HepG2 (cell line): Measurements from ENCODE around the gene OPN3. TPM values are rescaled to one million over a fixed set of nuclear protein-coding genes. Genes with fewer than 3 reads are reported as not detected.

Experiments
- ATAC-seq: fragments of 200-7000 bp; cut with Tn5 transposase; 3 replicates; pipeline ENCODE4 v1.9.1; 2020; ENCODE audit warnings: mild to moderate bottlenecking, moderate library complexity
- BruUV-seq: library from RNA; stranded (reverse); fragments of 400-500 nt; replicated peaks from 2 replicates; lab custom pipeline; 2021; lab: Mats Ljungman, UMichigan
- CTCF ChIA-PET: fragments of 300-600 bp; formaldehyde crosslinking; extraction: SDS; loops from one replicate; lab custom pipeline; 2021; ENCODE audit warnings: low total read pairs, inconsistent platforms, low intra/inter-chr PET ratio; lab: Yijun Ruan, JAX
- POLR2A ChIA-PET: fragments of 350-600 bp; sonication (Branson Sonifier 250); formaldehyde crosslinking; loops from one replicate; lab custom pipeline; 2020; ENCODE audit warnings: antibody characterized with exemption, inconsistent platforms; lab: Yijun Ruan, JAX
- DNase-seq: peaks from one replicate; pipeline ENCODE4 v3.0.0-alpha.2; 2015; ENCODE audit warnings: low spot score
- FAIRE-seq: peaks from 3 replicates; lab custom pipeline; 2011; peaks lifted over from hg19 to GRCh38; lab: Jason Lieb, UNC
- H2AFZ ChIP-seq: one replicate; pipeline ENCODE4 v1.6.1; 2011; ENCODE audit warnings: low read length, inconsistent platforms
- H3K27ac ChIP-seq: fragments of 300-600 bp; 3 replicates; pipeline ENCODE4 v1.8.0; 2011; ENCODE audit warnings: mixed run types, mild to moderate bottlenecking, mixed read lengths, low read length, inconsistent platforms; ENCODE audit not compliant: insufficient read depth; ENCODE audit errors: extremely low read length
- H3K27me3 ChIP-seq, 2 experiments: fragments of 200-600 bp in 1 of 2; 2 replicates in 1 of 2; 3 replicates in 1 of 2; pipeline versions ENCODE4 v1.6.0 to v1.8.0; 2011; ENCODE audit warnings: low read length in 2 of 2, mild to moderate bottlenecking in 2 of 2, moderate library complexity in 2 of 2, inconsistent platforms in 1 of 2; ENCODE audit not compliant: insufficient read depth in 2 of 2, control insufficient read depth in 1 of 2
- H3K36me3 ChIP-seq, 2 experiments: fragments of 200-600 bp in 1 of 2; replicated peaks in 1 of 2; 2 replicates in 1 of 2; 3 replicates in 1 of 2; pipeline versions ENCODE4 v1.5.1 to v1.8.0; 2011; ENCODE audit warnings: low read length in 2 of 2, inconsistent platforms in 1 of 2; ENCODE audit not compliant: insufficient read depth in 2 of 2, control insufficient read depth in 1 of 2
- H3K4me1 ChIP-seq: 2 replicates; pipeline ENCODE4 v1.5.1; 2012; ENCODE audit warnings: low read length, inconsistent platforms; ENCODE audit not compliant: insufficient read depth
- H3K4me2 ChIP-seq: 2 replicates; pipeline ENCODE4 v1.6.0; 2011; ENCODE audit warnings: low read depth, low read length, inconsistent platforms
- H3K4me3 ChIP-seq, 3 experiments: fragments of 200-600 bp in 1 of 3; sonication (generic), shearing (Covaris generic) in 1 of 3; replicated peaks in 1 of 3; 2 replicates each; pipeline ENCODE4 v1.5.1; 2011 to 2016; ENCODE audit warnings: low read length in 3 of 3, inconsistent platforms in 2 of 3, low read depth in 2 of 3, mild to moderate bottlenecking in 2 of 3, control low read depth in 1 of 3, mixed read lengths in 1 of 3; ENCODE audit not compliant: insufficient read depth in 1 of 3
- H3K79me2 ChIP-seq: one replicate; pipeline ENCODE4 v1.6.1; 2011; ENCODE audit warnings: low read length, inconsistent platforms; ENCODE audit not compliant: insufficient read depth
- H3K9ac ChIP-seq: 2 replicates; pipeline ENCODE4 v1.6.0; 2011; ENCODE audit warnings: mild to moderate bottlenecking, low read depth, low read length, inconsistent platforms; ENCODE audit not compliant: insufficient read depth
- H3K9me3 ChIP-seq: 2 replicates; pipeline ENCODE4 v1.5.1; 2012; ENCODE audit warnings: mild to moderate bottlenecking, low read length
- H4K20me1 ChIP-seq: 2 replicates; pipeline ENCODE4 v1.6.0; 2011; ENCODE audit warnings: inconsistent platforms, mild to moderate bottlenecking, low read length, moderate library complexity; ENCODE audit not compliant: insufficient read depth
- BHLHE40 ChIP-seq: IDR thresholded peaks from 2 replicates; pipeline ENCODE4 v1.6.1; 2011; ENCODE audit warnings: low read length, improper control_type of control experiment
- CHD2 ChIP-seq: IDR thresholded peaks from 2 replicates; pipeline ENCODE4 v1.6.1; 2011; ENCODE audit warnings: low read depth, low read length, improper control_type of control experiment
- ELF1 ChIP-seq: sonication (generic); formaldehyde crosslinking; IDR thresholded peaks from 2 replicates; pipeline ENCODE4 v1.4.0; 2020; ENCODE audit warnings: missing genetic modification reagents
- HIC2 ChIP-seq: sonication (generic); formaldehyde crosslinking; IDR thresholded peaks from 2 replicates; pipeline ENCODE4 v1.9.0; 2022; ENCODE audit warnings: low read depth, missing genetic modification reagents
- KLF16 ChIP-seq, 2 experiments: sonication (generic) in 1 of 2; formaldehyde crosslinking in 1 of 2; IDR thresholded peaks; 2 replicates each; pipeline versions ENCODE4 v1.6.1 to v1.8.0; 2016 to 2023; ENCODE audit warnings: missing genetic modification reagents in 2 of 2, missing compliant biosample characterization in 1 of 2
- MTF1 ChIP-seq: sonication (generic); formaldehyde crosslinking; IDR thresholded peaks from 2 replicates; pipeline ENCODE4 v1.5.0; 2020; ENCODE audit warnings: missing genetic modification reagents
- NFIC ChIP-seq: IDR thresholded peaks from 2 replicates; pipeline ENCODE4 v1.6.1; 2012; ENCODE audit warnings: mild to moderate bottlenecking, low read length, inconsistent platforms
- PTBP1 ChIP-seq: fragments of 200-400 bp; formaldehyde crosslinking; IDR thresholded peaks from 2 replicates; pipeline ENCODE4 v1.6.1; 2018; ENCODE audit warnings: low read length, low read depth; ENCODE audit not compliant: poor library complexity, severe bottlenecking
- SAFB2 ChIP-seq: sonication (generic); formaldehyde crosslinking; IDR thresholded peaks from 2 replicates; pipeline ENCODE4 v1.5.1; 2020; ENCODE audit warnings: missing genetic modification reagents, low read depth, mild to moderate bottlenecking, borderline replicate concordance
- ZFP1 ChIP-seq: IDR thresholded peaks from 2 replicates; pipeline ENCODE4 v1.6.1; 2016
- ZNF143 ChIP-seq: sonication (generic); formaldehyde crosslinking; IDR thresholded peaks from 2 replicates; pipeline ENCODE4 v1.4.0; 2020; ENCODE audit warnings: missing genetic modification reagents
- ZNF205 ChIP-seq: IDR thresholded peaks from 2 replicates; pipeline ENCODE4 v1.6.1; 2018; ENCODE audit warnings: missing biosample characterization, missing genetic modification reagents
- ZNF235 ChIP-seq: sonication (generic); formaldehyde crosslinking; IDR thresholded peaks from 2 replicates; pipeline ENCODE4 v1.8.1; 2023; ENCODE audit warnings: mild to moderate bottlenecking, missing genetic modification reagents, borderline replicate concordance
- ZNF30 ChIP-seq: sonication (generic); formaldehyde crosslinking; IDR thresholded peaks from 2 replicates; pipeline ENCODE4 v1.5.0; 2020; ENCODE audit warnings: mild to moderate bottlenecking, missing genetic modification reagents
- ZNF34 ChIP-seq: sonication (generic); formaldehyde crosslinking; IDR thresholded peaks from 2 replicates; pipeline ENCODE4 v1.4.0; 2020; ENCODE audit warnings: mild to moderate bottlenecking, missing genetic modification reagents, borderline replicate concordance
- ZNF570 ChIP-seq: sonication (generic); formaldehyde crosslinking; IDR thresholded peaks from 2 replicates; pipeline ENCODE4 v1.4.0; 2020; ENCODE audit warnings: mild to moderate bottlenecking, missing genetic modification reagents, borderline replicate concordance
- WGBS: methylation state at CpG from one replicate; pipeline ENCODE4 v1.1.6; 2017; ENCODE audit warnings: low lambda C conversion rate; 5-methylcytosine and 5-hydroxymethylcytosine counted together
- in situ Hi-C: cut with HindIII; loops from 2 replicates; pipeline ENCODE4 v1.10.0; 2017; ENCODE audit warnings: low pct_unique_long_range_greater_than_20kb; ENCODE audit not compliant: extremely low pct_ligation_motif_present
- intact Hi-C: fragments of 100-400 bp; cut with micrococcal nuclease; formaldehyde crosslinking; loops from one replicate; pipeline ENCODE4 v1.10.0; 2022; ENCODE audit not compliant: unreplicated experiment
- polyA plus RNA-seq, 8 experiments: library from polyadenylated mRNA; depleted of rRNA in 3 of 8; stranded (reverse) in 7 of 8; unstranded in 1 of 8; fragments of >200 nt; fragmentation: Illumina TruSeq in 4 of 8; extraction: Trizol in 4 of 8; gene quantifications; 2 replicates each; pipeline versions ENCODE4 v1.2.1 to v1.2.3, GENCODE V29; 2011 to 2016; ENCODE audit warnings: low read depth in 4 of 8, missing spikeins in 1 of 8, mixed read lengths in 1 of 8; ENCODE audit not compliant: insufficient read depth in 1 of 8
- total RNA-seq, 5 experiments: library from RNA; depleted of rRNA; stranded (reverse); fragments of >200 nt; fragmentation: Illumina TruSeq; extraction: Trizol; gene quantifications; 2 replicates each; pipeline ENCODE4 v1.2.3, GENCODE V29; 2016; ENCODE audit warnings: low read depth in 1 of 5
- TF ChIP-seq, protein P1 (sequence below): IDR thresholded peaks from 2 replicates; pipeline ENCODE4 v1.6.1; 2016; ENCODE audit warnings: low read depth, control low read depth
- TF ChIP-seq, protein P2 (sequence below): sonication (generic); formaldehyde crosslinking; IDR thresholded peaks from 2 replicates; pipeline ENCODE4 v1.4.0; 2020; ENCODE audit warnings: missing genetic modification reagents

OPN3 gene
- total and polyA plus RNA-seq, 2 of the 13 experiments (the other 11 are each of a cell fraction or from before 2014, with no cell fraction given), result 17.4 to 23.0 TPM

DNA sequence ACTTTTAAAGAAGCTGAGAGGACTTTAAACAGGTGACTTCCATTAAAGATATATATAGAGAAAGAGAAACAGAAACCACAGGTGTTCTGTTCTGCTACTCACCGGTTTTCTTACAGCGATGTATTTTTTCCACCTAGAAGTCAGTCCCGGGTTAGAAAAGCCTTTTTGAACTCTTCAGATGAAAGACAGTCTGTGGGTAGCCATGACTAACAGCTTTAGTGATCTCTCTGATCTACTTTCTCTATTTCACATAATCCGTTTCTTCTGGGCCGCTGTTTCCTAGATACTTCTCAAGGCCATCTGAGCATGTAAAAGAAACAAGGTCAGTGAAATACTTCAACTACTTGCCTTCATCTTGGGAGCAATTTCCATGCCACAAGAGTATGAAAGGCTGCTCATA is 37.0 kb upstream of the OPN3 start:
- in situ Hi-C loops (no loop called here), intact Hi-C loops (no loop called here)
- no peak overlapping the region for H2AFZ ChIP-seq
- no peak for TF ChIP-seq BHLHE40
- TF ChIP-seq ZNF34, result no peak
- no peak for TF ChIP-seq NFIC
- no peak for TF ChIP-seq ZNF570
- TF ChIP-seq ELF1, result no peak
- TF ChIP-seq ZNF143 (CRISPR knock-in tag), result no peak
- no peak for TF ChIP-seq PTBP1
- TF ChIP-seq ZNF235 (CRISPR knock-in tag), result no peak
- POLR2A ChIA-PET, result no interaction called here
- no peaks in the 10 kb centered on the region for H3K36me3 ChIP-seq
- BruUV-seq, result no TSS peak
- CTCF ChIA-PET, result no interaction called here
- H3K79me2 ChIP-seq, result no peaks in the 10 kb centered on the region
- no peaks in the 10 kb centered on the region for H4K20me1 ChIP-seq
- no peak overlapping the region for H3K4me3 ChIP-seq
- no peaks in the 10 kb centered on the region for H3K27me3 ChIP-seq
- no peak overlapping the region for H3K9ac ChIP-seq
- no peak for DNase-seq
- peaks cover 5% of the 10 kb centered on the region for H3K4me1 ChIP-seq
- no peak overlapping the region for H3K4me2 ChIP-seq
- no peak for FAIRE-seq
- H3K9me3 ChIP-seq, result no peaks in the 10 kb centered on the region
- no peak for ATAC-seq
- 18% methylated on average over 5 of the region's 5 CpGs for WGBS
- H3K27ac ChIP-seq, result no peak overlapping the region

GRCh38 chr1:241675983-241676382 is 35.8 kb upstream of the OPN3 start:
- intact Hi-C loops (no loop called here), in situ Hi-C loops (no loop called here)
- ChIA-PET CTCF (no interaction called here), POLR2A (no interaction called here)
- Histone ChIP-seq H3K27me3 (no peaks in the 10 kb centered on the region), H3K36me3 (no peaks in the 10 kb centered on the region), H3K9me3 (no peaks in the 10 kb centered on the region), H3K9ac (no peak overlapping the region), H3K4me1 (peaks cover 11% of the 10 kb centered on the region), H2AFZ (no peak overlapping the region), H3K4me3 (no peak overlapping the region), H3K4me2 (no peak overlapping the region), H3K27ac (no peak overlapping the region), H3K79me2 (no peaks in the 10 kb centered on the region), H4K20me1 (no peaks in the 10 kb centered on the region)
- no TSS peak for BruUV-seq
- DNase-seq (no peak), FAIRE-seq (no peak), ATAC-seq (no peak)
- WGBS, result 0% methylated on average over 4 of the region's 4 CpGs
- TF ChIP-seq SAFB2 (CRISPR knock-in tag) (no peak), KLF16 (CRISPR knock-in tag; IDR thresholded peaks at IDR 0.05) (no peak), CHD2 (no peak), ZFP1 (CRISPR knock-in tag) (no peak), ZNF30 (CRISPR knock-in tag) (no peak), MTF1 (CRISPR knock-in tag) (no peak), HIC2 (CRISPR knock-in tag) (no peak), ZNF205 (CRISPR knock-in tag) (no peak)
- TF ChIP-seq, protein P1, sequence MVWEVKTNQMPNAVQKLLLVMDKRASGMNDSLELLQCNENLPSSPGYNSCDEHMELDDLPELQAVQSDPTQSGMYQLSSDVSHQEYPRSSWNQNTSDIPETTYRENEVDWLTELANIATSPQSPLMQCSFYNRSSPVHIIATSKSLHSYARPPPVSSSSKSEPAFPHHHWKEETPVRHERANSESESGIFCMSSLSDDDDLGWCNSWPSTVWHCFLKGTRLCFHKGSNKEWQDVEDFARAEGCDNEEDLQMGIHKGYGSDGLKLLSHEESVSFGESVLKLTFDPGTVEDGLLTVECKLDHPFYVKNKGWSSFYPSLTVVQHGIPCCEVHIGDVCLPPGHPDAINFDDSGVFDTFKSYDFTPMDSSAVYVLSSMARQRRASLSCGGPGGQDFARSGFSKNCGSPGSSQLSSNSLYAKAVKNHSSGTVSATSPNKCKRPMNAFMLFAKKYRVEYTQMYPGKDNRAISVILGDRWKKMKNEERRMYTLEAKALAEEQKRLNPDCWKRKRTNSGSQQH (CRISPR knock-in tag), result no peak
- TF ChIP-seq, protein P2, sequence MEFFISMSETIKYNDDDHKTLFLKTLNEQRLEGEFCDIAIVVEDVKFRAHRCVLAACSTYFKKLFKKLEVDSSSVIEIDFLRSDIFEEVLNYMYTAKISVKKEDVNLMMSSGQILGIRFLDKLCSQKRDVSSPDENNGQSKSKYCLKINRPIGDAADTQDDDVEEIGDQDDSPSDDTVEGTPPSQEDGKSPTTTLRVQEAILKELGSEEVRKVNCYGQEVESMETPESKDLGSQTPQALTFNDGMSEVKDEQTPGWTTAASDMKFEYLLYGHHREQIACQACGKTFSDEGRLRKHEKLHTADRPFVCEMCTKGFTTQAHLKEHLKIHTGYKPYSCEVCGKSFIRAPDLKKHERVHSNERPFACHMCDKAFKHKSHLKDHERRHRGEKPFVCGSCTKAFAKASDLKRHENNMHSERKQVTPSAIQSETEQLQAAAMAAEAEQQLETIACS (CRISPR knock-in tag), result no peak
